HK-2 (cell line): ENCODE results near the gene SALL4.

Experiments used
- DNase-seq: peaks from one replicate; pipeline ENCODE4 v3.0.0-alpha.2; 2018; ENCODE audit not compliant: unreplicated experiment

SALL4 gene

GRCh38 chr20:51735728-51736600 is 66.4 kb downstream of the SALL4 start:
- DNase-seq, result no peak

- DNase-seq, result no peak
Measured at GRCh38 chr20:51734876-51735720, 67.2 kb downstream of the SALL4 start.

GRCh38 chr20:51733070-51733469 is 69.3 kb downstream of the SALL4 start:
- DNase-seq, result no peak
